ENCODE data around the gene MRPS12.

DNA sequence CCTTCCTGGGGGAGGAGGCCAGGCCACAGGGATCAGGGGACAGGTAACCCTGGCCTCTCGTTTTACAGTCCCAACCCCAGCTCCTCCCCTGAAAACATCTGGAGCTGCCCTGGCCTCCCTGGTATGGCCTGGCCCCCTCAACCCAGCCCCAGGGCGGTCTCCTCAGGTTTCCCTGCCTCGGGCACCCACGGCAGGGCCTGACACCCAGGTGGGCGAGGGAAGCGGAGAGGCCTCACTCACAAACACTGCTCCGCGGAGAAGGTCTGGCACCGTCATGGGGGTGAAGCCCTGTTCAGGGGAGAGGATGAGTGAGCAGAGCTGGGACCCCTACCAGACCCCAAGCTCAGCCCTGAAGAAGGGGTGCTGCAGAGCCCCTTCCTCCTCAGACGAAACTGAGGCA, 12.2 kb upstream of the MRPS12 start:
- TF ChIP-seq, protein P1, sequence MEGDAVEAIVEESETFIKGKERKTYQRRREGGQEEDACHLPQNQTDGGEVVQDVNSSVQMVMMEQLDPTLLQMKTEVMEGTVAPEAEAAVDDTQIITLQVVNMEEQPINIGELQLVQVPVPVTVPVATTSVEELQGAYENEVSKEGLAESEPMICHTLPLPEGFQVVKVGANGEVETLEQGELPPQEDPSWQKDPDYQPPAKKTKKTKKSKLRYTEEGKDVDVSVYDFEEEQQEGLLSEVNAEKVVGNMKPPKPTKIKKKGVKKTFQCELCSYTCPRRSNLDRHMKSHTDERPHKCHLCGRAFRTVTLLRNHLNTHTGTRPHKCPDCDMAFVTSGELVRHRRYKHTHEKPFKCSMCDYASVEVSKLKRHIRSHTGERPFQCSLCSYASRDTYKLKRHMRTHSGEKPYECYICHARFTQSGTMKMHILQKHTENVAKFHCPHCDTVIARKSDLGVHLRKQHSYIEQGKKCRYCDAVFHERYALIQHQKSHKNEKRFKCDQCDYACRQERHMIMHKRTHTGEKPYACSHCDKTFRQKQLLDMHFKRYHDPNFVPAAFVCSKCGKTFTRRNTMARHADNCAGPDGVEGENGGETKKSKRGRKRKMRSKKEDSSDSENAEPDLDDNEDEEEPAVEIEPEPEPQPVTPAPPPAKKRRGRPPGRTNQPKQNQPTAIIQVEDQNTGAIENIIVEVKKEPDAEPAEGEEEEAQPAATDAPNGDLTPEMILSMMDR (IDR thresholded peaks at IDR 0.05; ENCODE audit: low read length): no peak
- TF ChIP-seq EZH2 (optimal IDR thresholded peaks at IDR 0.05; ENCODE audit: low read depth, low read length) (no peak), EZH2phosphoT487 (IDR thresholded peaks at IDR 0.05; ENCODE audit: low read length) (no peak)

Measured in MM.1S (cell line).